Mesenchymal stem cell (in vitro differentiated cells and primary cell): ENCODE measurements around the gene CFAP74.

ENCODE experiments used
- DNase-seq: peaks from one replicate; pipeline ENCODE4 v3.0.0-alpha.2; 2013
- H2AFZ ChIP-seq: one replicate; pipeline ENCODE4 v1.6.1; 2013; ENCODE audit warnings: low read depth, mild to moderate bottlenecking, control low read depth, inconsistent platforms, low read length, moderate library complexity
- H2AK5ac ChIP-seq: 2 replicates; pipeline ENCODE4 v1.6.1; 2013; ENCODE audit warnings: low read length, moderate library complexity, mild to moderate bottlenecking, inconsistent platforms; ENCODE audit not compliant: severe bottlenecking
- H2BK120ac ChIP-seq: one replicate; pipeline ENCODE4 v1.6.1; 2013; ENCODE audit warnings: low read depth, mild to moderate bottlenecking, inconsistent platforms, low read length, moderate library complexity
- H2BK12ac ChIP-seq, 2 experiments: one replicate each; pipeline ENCODE4 v1.6.1; 2013; ENCODE audit warnings: inconsistent platforms in 2 of 2, low read length in 2 of 2, mild to moderate bottlenecking in 2 of 2, moderate library complexity in 2 of 2, control low read depth in 1 of 2
- H2BK15ac ChIP-seq: one replicate; pipeline ENCODE4 v1.6.1; 2013; ENCODE audit warnings: mild to moderate bottlenecking, low read depth, inconsistent platforms; ENCODE audit not compliant: poor library complexity, severe bottlenecking
- H2BK5ac ChIP-seq: 2 replicates; pipeline ENCODE4 v1.6.1; 2013; ENCODE audit warnings: low read depth, mild to moderate bottlenecking, low read length, control low read depth, inconsistent platforms; ENCODE audit not compliant: poor library complexity, severe bottlenecking
- H3K14ac ChIP-seq, 2 experiments: one replicate each; pipeline ENCODE4 v1.6.1; 2013; ENCODE audit warnings: inconsistent platforms in 2 of 2, low read length in 2 of 2, control low read depth in 1 of 2, mild to moderate bottlenecking in 1 of 2, moderate library complexity in 1 of 2
- H3K18ac ChIP-seq, 2 experiments: one replicate each; pipeline ENCODE4 v1.6.1; 2013; ENCODE audit warnings: inconsistent platforms in 2 of 2, low read length in 2 of 2, control low read depth in 1 of 2, low read depth in 1 of 2, mild to moderate bottlenecking in 1 of 2
- H3K23ac ChIP-seq, 2 experiments: one replicate each; pipeline ENCODE4 v1.6.1; 2013; ENCODE audit warnings: inconsistent platforms in 2 of 2, low read length in 2 of 2, mild to moderate bottlenecking in 2 of 2, moderate library complexity in 2 of 2, control low read depth in 1 of 2
- H3K27ac ChIP-seq: 2 replicates; pipeline ENCODE4 v1.5.1; 2013; ENCODE audit warnings: mild to moderate bottlenecking, moderate library complexity, low read length, control low read depth, inconsistent platforms; ENCODE audit not compliant: poor library complexity, severe bottlenecking
- H3K27me3 ChIP-seq, 2 experiments: 2 replicates each; pipeline versions ENCODE4 v1.6.1 to v1.7.0; 2013; ENCODE audit warnings: low read length in 2 of 2, mild to moderate bottlenecking in 2 of 2, moderate library complexity in 2 of 2, control low read depth in 1 of 2, inconsistent platforms in 1 of 2; ENCODE audit not compliant: control insufficient read depth in 1 of 2, insufficient read depth in 1 of 2
- H3K36me3 ChIP-seq, 2 experiments: 2 replicates each; pipeline versions ENCODE4 v1.6.1 to v1.7.0; 2013; ENCODE audit warnings: low read length in 2 of 2, control low read depth in 1 of 2, inconsistent platforms in 1 of 2, low read depth in 1 of 2, mild to moderate bottlenecking in 1 of 2; ENCODE audit not compliant: insufficient read depth in 2 of 2, control insufficient read depth in 1 of 2
- H3K4ac ChIP-seq, 2 experiments: one replicate each; pipeline ENCODE4 v1.6.1; 2013; ENCODE audit warnings: inconsistent platforms in 2 of 2, low read length in 2 of 2, mild to moderate bottlenecking in 2 of 2, moderate library complexity in 2 of 2, control low read depth in 1 of 2, low read depth in 1 of 2
- H3K4me1 ChIP-seq: 2 replicates; pipeline ENCODE4 v1.6.1; 2013; ENCODE audit warnings: low read depth, low read length, control low read depth; ENCODE audit not compliant: control insufficient read depth, insufficient read depth
- H3K4me2 ChIP-seq: 2 replicates; pipeline ENCODE4 v1.6.1; 2013; ENCODE audit warnings: low read length, mild to moderate bottlenecking, inconsistent platforms; ENCODE audit not compliant: poor library complexity, severe bottlenecking
- H3K4me3 ChIP-seq, 2 experiments: 2 replicates each; pipeline versions ENCODE4 v1.5.1 to v1.7.0; 2013; ENCODE audit warnings: low read length in 2 of 2, mild to moderate bottlenecking in 2 of 2, control low read depth in 1 of 2, low read depth in 1 of 2; ENCODE audit not compliant: insufficient read depth in 1 of 2
- H3K79me1 ChIP-seq: replicated peaks from 2 replicates; pipeline ENCODE4 v1.6.1; 2013; ENCODE audit warnings: mild to moderate bottlenecking, control low read depth, low read length, inconsistent platforms; ENCODE audit not compliant: poor library complexity, severe bottlenecking
- H3K9ac ChIP-seq: 2 replicates; pipeline ENCODE4 v1.7.0; 2013; ENCODE audit warnings: mild to moderate bottlenecking, low read length, moderate library complexity
- H3K9me3 ChIP-seq: 2 replicates; pipeline ENCODE4 v1.7.0; 2013; ENCODE audit warnings: mild to moderate bottlenecking, low read length; ENCODE audit not compliant: control insufficient read depth
- H4K8ac ChIP-seq: one replicate; pipeline ENCODE4 v1.6.1; 2013; ENCODE audit warnings: inconsistent platforms, mild to moderate bottlenecking, low read length, moderate library complexity
- H4K91ac ChIP-seq: one replicate; pipeline ENCODE4 v1.6.1; 2013; ENCODE audit warnings: mild to moderate bottlenecking, low read length, inconsistent platforms
- WGBS: methylation state at CpG from one replicate; pipeline ENCODE4 v1.1.7; 2013; ENCODE audit warnings: mixed read lengths; 5-methylcytosine and 5-hydroxymethylcytosine counted together

The CFAP74 gene

DNA sequence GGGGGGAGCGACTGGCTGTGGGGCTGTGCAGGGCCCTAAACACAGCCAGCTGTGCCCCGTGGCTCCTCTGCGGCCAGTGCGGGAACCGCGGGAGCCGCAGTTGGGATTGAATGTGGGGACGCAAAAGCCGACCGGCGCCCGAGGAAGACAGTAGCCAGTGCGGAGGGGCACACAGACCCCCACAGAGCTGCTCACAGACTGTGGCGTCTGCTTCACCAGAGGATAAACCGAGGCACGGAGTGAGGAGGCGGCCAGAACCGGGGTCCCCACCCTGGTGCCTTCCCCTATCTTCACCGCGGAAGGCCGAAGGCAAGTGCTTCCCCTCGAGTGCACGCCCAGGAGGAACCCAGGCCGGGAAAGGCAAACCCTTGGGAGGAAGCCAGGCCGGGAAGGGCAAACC lies 75.8 kb downstream of the CFAP74 start:
- Histone ChIP-seq H2BK120ac (no peak overlapping the region), H3K4ac (no peak overlapping the region), H2AK5ac (no peak overlapping the region), H3K36me3 (no peaks in the 10 kb centered on the region), H3K4me3 (no peak overlapping the region), H3K79me1 (no peaks in the 10 kb centered on the region), H4K8ac (no peak overlapping the region), H3K14ac (no peak overlapping the region), H3K27ac (no peak overlapping the region), H3K9ac (no peak overlapping the region), H2BK15ac (no peak overlapping the region), H3K9me3 (no peaks in the 10 kb centered on the region), H3K4me1 (no peaks in the 10 kb centered on the region), H2BK5ac (no peak overlapping the region), H3K23ac (no peak overlapping the region), H2AFZ (no peak overlapping the region), H3K18ac (no peak overlapping the region), H2BK12ac (no peak overlapping the region), H4K91ac (no peak overlapping the region), H3K4me2 (no peak overlapping the region), H3K27me3 (peaks cover 0 to 25% of the 10 kb centered on the region in 2 experiments)
- 96% methylated on average over 25 of the region's 25 CpGs for WGBS
- DNase-seq: no peak

- no peak overlapping the region for H2BK120ac ChIP-seq
- H4K91ac ChIP-seq: no peak overlapping the region
- no peak overlapping the region for H2BK15ac ChIP-seq
- H3K79me1 ChIP-seq: no peaks in the 10 kb centered on the region
- H3K36me3 ChIP-seq: no peaks in the 10 kb centered on the region
- H3K14ac ChIP-seq: no peak overlapping the region
- no peak overlapping the region for H4K8ac ChIP-seq
- no peak overlapping the region for H3K23ac ChIP-seq
- no peak overlapping the region for H2BK12ac ChIP-seq
- H2AK5ac ChIP-seq: no peak overlapping the region
- no peak overlapping the region for H3K4me3 ChIP-seq
- no peak for DNase-seq
- H2AFZ ChIP-seq: no peak overlapping the region
- H3K4me1 ChIP-seq: no peaks in the 10 kb centered on the region
- no peak overlapping the region for H3K4me2 ChIP-seq
- 82% methylated on average over 21 of the region's 21 CpGs for WGBS
- peaks cover 0 to 28% of the 10 kb centered on the region in 2 experiments for H3K27me3 ChIP-seq
- H2BK5ac ChIP-seq: no peak overlapping the region
- no peak overlapping the region for H3K18ac ChIP-seq
- no peak overlapping the region for H3K27ac ChIP-seq
- H3K9ac ChIP-seq: no peak overlapping the region
- H3K9me3 ChIP-seq: no peaks in the 10 kb centered on the region
- H3K4ac ChIP-seq: no peak overlapping the region
Observed at GRCh38 chr1:1926886-1927660, 76.5 kb downstream of the CFAP74 start.

DNA sequence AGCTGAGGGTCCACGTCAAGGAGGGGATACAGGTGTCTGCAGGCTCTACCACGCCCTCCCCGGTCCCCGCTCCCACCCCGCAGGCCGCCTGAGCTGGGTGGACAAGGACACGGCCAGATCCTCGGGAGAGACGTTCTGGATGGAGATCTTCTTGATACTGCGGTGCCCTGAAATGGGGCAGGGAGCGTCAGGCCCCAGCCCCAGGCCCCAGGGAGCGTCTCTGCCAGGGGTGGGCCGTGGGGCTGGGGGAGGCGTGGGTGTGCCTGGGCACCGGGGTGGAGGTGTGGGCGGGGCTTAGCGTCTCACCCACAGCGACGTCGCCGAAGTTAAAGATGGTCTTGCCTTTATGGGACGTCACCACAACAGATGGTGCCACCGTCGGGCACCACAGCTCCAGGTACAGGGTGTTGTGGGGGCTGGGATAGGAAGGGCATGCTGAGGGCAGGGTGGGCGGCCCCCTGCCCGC lies 77.2 kb downstream of the CFAP74 start:
- no peak overlapping the region for H3K27ac ChIP-seq
- H3K18ac ChIP-seq: no peak overlapping the region
- peaks cover 0 to 29% of the 10 kb centered on the region in 2 experiments for H3K27me3 ChIP-seq
- H3K4me3 ChIP-seq: no peak overlapping the region
- H4K91ac ChIP-seq: no peak overlapping the region
- no peaks in the 10 kb centered on the region for H3K9me3 ChIP-seq
- H2BK12ac ChIP-seq: no peak overlapping the region
- no peak overlapping the region for H2AK5ac ChIP-seq
- no peak overlapping the region for H2BK5ac ChIP-seq
- H3K23ac ChIP-seq: no peak overlapping the region
- no peaks in the 10 kb centered on the region for H3K79me1 ChIP-seq
- H3K9ac ChIP-seq: no peak overlapping the region
- no peak overlapping the region for H3K4me2 ChIP-seq
- 91% methylated on average over 26 of the region's 26 CpGs for WGBS
- H4K8ac ChIP-seq: no peak overlapping the region
- no peak overlapping the region for H2BK120ac ChIP-seq
- no peak overlapping the region for H2AFZ ChIP-seq
- no peak for DNase-seq
- no peaks in the 10 kb centered on the region for H3K36me3 ChIP-seq
- H3K14ac ChIP-seq: no peak overlapping the region
- no peak overlapping the region for H3K4ac ChIP-seq
- no peaks in the 10 kb centered on the region for H3K4me1 ChIP-seq
- H2BK15ac ChIP-seq: no peak overlapping the region

DNA sequence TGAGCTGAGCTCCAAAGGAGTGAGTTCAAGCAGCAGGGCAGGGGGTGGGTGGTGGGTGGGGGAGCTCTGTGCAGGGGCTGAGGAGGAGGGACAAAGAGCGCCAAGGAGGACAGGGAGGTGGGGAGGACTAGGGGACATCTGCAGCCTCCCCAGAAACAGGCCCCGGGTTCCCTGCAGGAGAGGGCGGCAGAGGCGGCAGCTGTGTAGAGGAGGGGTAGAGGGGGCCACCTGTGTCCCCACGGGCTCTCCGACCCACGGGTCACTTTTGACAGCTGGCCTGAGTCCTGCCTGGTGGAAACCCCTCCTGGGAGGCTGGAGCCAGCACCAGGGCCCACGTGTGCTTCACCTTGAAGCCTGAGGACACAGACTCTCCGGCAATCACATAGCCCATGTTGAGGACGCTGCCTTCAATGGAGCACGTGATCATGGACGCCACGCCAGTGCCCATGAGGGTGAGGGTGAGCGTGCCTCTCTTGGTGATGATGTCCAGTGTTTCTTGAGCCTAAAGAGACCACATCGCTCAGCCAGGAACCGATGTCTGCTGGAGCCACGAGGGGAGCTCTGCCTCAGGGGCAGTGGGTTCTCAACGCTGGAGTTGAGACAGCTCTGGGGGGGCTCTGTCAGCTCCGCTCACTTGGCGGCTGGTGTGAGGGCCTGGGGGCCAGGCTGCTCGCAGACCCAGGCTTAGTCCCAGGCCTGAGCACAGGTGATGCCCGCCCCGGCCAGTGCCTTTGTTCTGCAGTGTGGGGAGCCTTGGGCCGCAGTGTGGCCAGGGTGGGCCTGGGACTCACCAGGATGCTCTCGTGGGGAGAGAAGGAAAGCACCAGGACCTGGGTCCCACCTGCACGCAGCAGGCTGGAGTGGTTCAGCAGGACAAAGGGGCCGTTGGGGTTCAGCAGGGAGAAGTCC lies 77.9 kb downstream of the CFAP74 start:
- H4K91ac ChIP-seq: no peak overlapping the region
- no peak overlapping the region for H2BK5ac ChIP-seq
- no peaks in the 10 kb centered on the region for H3K79me1 ChIP-seq
- H2AFZ ChIP-seq: no peak overlapping the region
- H3K36me3 ChIP-seq: no peaks in the 10 kb centered on the region
- peaks cover 0 to 29% of the 10 kb centered on the region in 2 experiments for H3K27me3 ChIP-seq
- H2AK5ac ChIP-seq: no peak overlapping the region
- no peaks in the 10 kb centered on the region for H3K9me3 ChIP-seq
- no peak overlapping the region for H3K18ac ChIP-seq
- H3K4me3 ChIP-seq: peak overlapping the region in 1 of 2 experiments; percentile 12
- H3K4ac ChIP-seq: no peak overlapping the region
- H2BK12ac ChIP-seq: no peak overlapping the region
- no peak overlapping the region for H3K9ac ChIP-seq
- H3K27ac ChIP-seq: no peak overlapping the region
- H3K14ac ChIP-seq: no peak overlapping the region
- no peak overlapping the region for H3K23ac ChIP-seq
- no peaks in the 10 kb centered on the region for H3K4me1 ChIP-seq
- no peak overlapping the region for H3K4me2 ChIP-seq
- H4K8ac ChIP-seq: no peak overlapping the region
- no peak overlapping the region for H2BK15ac ChIP-seq
- DNase-seq: no peak
- 85% methylated on average over 27 of the region's 27 CpGs for WGBS
- no peak overlapping the region for H2BK120ac ChIP-seq
